ENCODE data around the gene GARIN5A. TPM values are rescaled to one million over a fixed set of nuclear protein-coding genes. Genes with fewer than 3 reads are reported as not detected.
"Not testable (repeated sequence)": the region's sequence is repeated elsewhere in the genome, so short reads cannot be mapped to it uniquely, and the experiment has no call there.

Gene GARIN5A
- total RNA-seq, 2 donors from 2014 or later, result 1.0 TPM; not detected in 1

DNA sequence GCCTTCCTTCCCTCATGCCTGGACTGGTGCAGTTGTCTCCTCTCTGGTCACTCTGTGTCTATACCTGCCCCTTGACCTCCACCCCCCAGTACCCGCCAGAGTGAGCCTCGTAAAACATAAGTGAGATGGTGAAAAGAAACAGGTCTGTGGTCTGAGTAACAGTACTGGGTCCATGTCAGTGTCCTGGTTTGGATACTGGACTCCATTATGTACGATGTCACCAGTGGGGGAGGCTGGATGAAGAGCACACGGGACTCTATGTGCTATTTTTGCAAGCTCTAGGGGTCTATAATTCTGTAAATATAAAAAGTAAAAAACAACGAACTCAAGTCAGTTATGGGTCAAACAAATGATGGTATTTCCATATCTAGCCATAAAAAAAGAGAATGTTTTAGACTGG lies 29.6 kb downstream of the GARIN5A start:
- Histone ChIP-seq H3K4me1 (no peaks in the 10 kb centered on the region), H3K4me3 (no peak overlapping the region), H3K27me3 (no peaks in the 10 kb centered on the region), H3K27ac (no peak overlapping the region), H3K36me3 (replicated peaks in 1 of 2; ENCODE audit: insufficient read depth in 1 of 2, low read depth in 2 of 2) (no peaks in the 10 kb centered on the region), H3K9me3 (no peaks in the 10 kb centered on the region)
- no peak for DNase-seq
- intact Hi-C loops (cut with DNase I), result no loop called here
- TF ChIP-seq, protein P1, sequence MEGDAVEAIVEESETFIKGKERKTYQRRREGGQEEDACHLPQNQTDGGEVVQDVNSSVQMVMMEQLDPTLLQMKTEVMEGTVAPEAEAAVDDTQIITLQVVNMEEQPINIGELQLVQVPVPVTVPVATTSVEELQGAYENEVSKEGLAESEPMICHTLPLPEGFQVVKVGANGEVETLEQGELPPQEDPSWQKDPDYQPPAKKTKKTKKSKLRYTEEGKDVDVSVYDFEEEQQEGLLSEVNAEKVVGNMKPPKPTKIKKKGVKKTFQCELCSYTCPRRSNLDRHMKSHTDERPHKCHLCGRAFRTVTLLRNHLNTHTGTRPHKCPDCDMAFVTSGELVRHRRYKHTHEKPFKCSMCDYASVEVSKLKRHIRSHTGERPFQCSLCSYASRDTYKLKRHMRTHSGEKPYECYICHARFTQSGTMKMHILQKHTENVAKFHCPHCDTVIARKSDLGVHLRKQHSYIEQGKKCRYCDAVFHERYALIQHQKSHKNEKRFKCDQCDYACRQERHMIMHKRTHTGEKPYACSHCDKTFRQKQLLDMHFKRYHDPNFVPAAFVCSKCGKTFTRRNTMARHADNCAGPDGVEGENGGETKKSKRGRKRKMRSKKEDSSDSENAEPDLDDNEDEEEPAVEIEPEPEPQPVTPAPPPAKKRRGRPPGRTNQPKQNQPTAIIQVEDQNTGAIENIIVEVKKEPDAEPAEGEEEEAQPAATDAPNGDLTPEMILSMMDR (IDR thresholded peaks at IDR 0.05), result no peak
- no peak for TF ChIP-seq POLR2A (IDR thresholded peaks at IDR 0.05)
- 75 to 89% methylated on average over 5 of the region's 5 CpGs for WGBS, 2 donors
- ATAC-seq, result no peak

DNA sequence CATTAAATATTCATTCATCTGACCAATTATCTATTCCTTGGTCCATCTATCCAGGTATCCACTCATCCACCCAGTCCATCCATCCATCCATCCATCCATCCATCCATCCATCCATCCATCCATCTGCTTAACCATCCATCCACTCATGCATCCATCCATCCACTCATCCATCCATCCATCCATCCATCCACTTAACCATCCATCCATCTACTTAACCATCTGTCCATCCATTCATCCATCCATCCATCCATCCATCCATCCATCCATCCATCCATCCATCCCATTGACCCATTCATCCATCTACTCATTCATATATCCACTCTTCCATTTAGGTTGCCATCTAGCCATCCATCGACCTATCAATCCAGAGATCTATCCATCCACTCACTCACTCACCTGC lies 32.6 kb downstream of the GARIN5A start:
- DNase-seq (no peak), ATAC-seq (no peak)
- no peaks in the 10 kb centered on the region for H3K9me3 ChIP-seq
- no peak overlapping the region for H3K27ac ChIP-seq
- no peaks in the 10 kb centered on the region for H3K4me1 ChIP-seq
- H3K36me3 ChIP-seq (replicated peaks in 1 of 2; ENCODE audit: insufficient read depth in 1 of 2, low read depth in 2 of 2), result no peaks in the 10 kb centered on the region
- 27 to 50% methylated on average over 1 of the region's 1 CpG for WGBS, 2 donors
- no peak overlapping the region for H3K4me3 ChIP-seq
- H3K27me3 ChIP-seq, result no peaks in the 10 kb centered on the region
- TF ChIP-seq POLR2A (IDR thresholded peaks at IDR 0.05), result no peak
- TF ChIP-seq, protein P1 (IDR thresholded peaks at IDR 0.05), result no peak
- intact Hi-C loops (cut with DNase I), result no loop called here

DNA sequence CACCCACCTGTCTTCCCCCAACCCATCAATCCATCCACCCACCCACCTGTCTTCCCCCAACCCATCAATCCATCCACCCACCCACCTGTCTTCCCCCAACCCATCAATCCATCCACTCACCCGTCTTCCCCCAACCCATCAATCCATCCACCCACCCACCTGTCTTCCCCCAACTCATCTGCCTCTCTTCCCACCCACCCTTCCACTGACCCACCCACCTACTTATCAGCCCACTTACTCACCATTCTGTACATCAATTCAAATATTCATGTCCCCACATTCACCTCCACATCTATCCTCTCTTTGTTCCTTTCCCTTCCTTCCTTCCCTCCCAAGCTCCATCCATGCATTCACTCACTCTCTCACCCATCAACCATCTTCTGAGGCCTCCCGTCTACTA lies 37.5 kb downstream of the GARIN5A start:
- ATAC-seq; H3K4me1 ChIP-seq; H3K36me3 ChIP-seq (replicated peaks in 1 of 2; ENCODE audit: insufficient read depth in 1 of 2, low read depth in 2 of 2); H3K27ac ChIP-seq; H3K4me3 ChIP-seq; DNase-seq; H3K27me3 ChIP-seq; H3K9me3 ChIP-seq; intact Hi-C loops (cut with DNase I): not testable (repeated sequence)
- 48 to 61% methylated on average over 2 of the region's 2 CpGs for WGBS, 2 donors

DNA sequence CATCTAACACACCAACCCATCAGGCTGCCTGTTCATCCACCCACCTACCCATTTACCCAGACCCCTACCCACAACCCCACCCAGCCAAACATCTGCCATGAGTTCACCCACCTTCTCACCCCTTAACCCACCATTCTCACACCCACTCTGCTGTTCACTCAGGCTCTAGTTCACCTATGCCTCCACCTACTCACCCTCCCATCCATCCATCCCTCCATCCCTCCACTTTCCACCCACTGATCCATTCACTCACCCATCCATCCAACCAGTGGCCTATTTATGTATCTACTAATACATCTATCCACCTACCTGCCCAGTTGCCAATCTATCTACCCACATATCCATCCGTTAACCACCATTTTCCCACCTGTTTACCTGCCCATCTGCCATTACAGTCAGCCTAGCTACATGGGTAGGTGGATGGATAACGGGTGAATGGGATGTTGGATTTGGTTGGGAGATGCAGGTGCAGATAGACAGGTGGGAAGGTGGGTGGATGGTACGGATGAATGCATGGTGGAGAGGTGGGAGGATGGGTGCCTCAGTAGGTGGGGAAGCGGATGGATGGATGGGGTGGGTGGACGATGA lies 38.7 kb downstream of the GARIN5A start:
- H3K27me3 ChIP-seq, result no peaks in the 10 kb centered on the region
- ATAC-seq, result no peak
- no peaks in the 10 kb centered on the region for H3K36me3 ChIP-seq (replicated peaks in 1 of 2; ENCODE audit: insufficient read depth in 1 of 2, low read depth in 2 of 2)
- H3K4me3 ChIP-seq, result no peak overlapping the region
- TF ChIP-seq POLR2A (IDR thresholded peaks at IDR 0.05), result no peak
- TF ChIP-seq, protein P1 (IDR thresholded peaks at IDR 0.05), result no peak
- no peak overlapping the region for H3K27ac ChIP-seq
- no peaks in the 10 kb centered on the region for H3K9me3 ChIP-seq
- no peaks in the 10 kb centered on the region for H3K4me1 ChIP-seq
- no peak for DNase-seq
- 74 to 83% methylated on average over 5 of the region's 5 CpGs for WGBS, 2 donors
- intact Hi-C loops (cut with DNase I), result no loop called here

DNA sequence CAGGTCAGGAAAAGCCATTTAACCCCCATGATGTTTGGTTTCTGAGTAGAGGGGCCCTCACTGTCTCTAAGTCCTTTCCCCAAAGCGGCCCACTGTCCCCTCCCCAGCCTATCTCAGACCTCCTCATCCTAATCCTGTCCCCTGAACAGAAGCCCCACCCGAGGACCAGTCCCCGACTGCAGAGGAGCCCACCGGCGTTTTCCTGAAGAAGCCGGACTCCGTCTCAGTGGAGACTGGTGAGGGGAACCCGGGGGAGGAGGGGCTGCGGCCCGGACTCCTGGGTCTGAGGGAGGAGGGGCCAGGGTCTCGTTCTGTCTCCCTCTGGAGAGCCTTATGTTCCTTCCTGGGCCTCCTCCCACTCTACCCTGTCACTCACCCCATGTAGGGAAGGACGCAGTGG lies 41.0 kb downstream of the GARIN5A start:
- no peaks in the 10 kb centered on the region for H3K9me3 ChIP-seq
- intact Hi-C loops (cut with DNase I), result no loop called here
- H3K4me3 ChIP-seq, result no peak overlapping the region
- H3K27me3 ChIP-seq, result peaks cover 0 to 6% of the 10 kb centered on the region in 2 donors
- H3K36me3 ChIP-seq (replicated peaks in 1 of 2; ENCODE audit: insufficient read depth in 1 of 2, low read depth in 2 of 2), result no peaks in the 10 kb centered on the region
- TF ChIP-seq, protein P1 (IDR thresholded peaks at IDR 0.05), result no peak
- TF ChIP-seq POLR2A (IDR thresholded peaks at IDR 0.05), result no peak
- WGBS, 2 donors, result 73 to 79% methylated on average over 2 to 12 of the region's 12 CpGs
- H3K27ac ChIP-seq, result no peak overlapping the region
- H3K4me1 ChIP-seq, result peaks cover 15% of the 10 kb centered on the region
- DNase-seq, result no peak
- no peak for ATAC-seq
